C4-2B (cell line): Measurements from ENCODE around the gene ACVR1B.

Experiments
- H3K27ac ChIP-seq: fragments of 450-650 bp; 2 replicates; pipeline ENCODE4 v1.5.1; 2017
- ZFX ChIP-seq: fragments of 450-650 bp; IDR thresholded peaks from 2 replicates; pipeline ENCODE4 v1.6.1; 2017
- TF ChIP-seq, protein P1 (sequence below): fragments of 450-650 bp; conservative IDR thresholded peaks from 2 replicates; pipeline ENCODE4 v1.5.1; 2017; ENCODE audit warnings: mild to moderate bottlenecking

Gene ACVR1B

GRCh38 chr12:52007158-52007921 is 55.8 kb downstream of the ACVR1B start:
- no peak overlapping the region for H3K27ac ChIP-seq

DNA sequence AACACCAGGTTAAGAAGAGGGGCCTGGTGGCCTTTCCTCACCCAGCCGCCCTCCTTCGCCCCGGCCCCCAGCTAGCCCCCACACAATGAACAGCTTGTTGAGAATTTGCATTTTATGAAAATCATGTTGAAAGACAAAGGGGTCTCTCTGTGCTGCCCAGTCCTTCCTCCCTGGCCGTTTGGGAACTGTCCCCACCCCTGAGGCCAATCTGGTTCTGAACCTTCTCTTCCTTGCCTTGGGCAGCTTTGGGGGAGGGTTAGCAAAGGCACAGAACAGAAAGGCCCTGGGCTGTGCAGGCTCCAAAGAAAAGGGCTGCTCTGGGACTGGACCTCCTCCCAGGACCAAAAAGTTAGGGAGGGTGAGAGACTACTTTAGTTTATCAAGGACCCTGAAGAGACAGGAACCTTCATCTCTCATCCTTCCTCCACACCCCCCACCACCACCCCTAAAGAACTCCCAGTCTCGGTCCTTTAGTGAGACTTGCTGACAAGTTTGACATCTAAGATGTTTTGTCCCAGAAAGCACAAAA is 56.5 kb downstream of the ACVR1B start:
- TF ChIP-seq ZFX, result no peak
- TF ChIP-seq, protein P1, sequence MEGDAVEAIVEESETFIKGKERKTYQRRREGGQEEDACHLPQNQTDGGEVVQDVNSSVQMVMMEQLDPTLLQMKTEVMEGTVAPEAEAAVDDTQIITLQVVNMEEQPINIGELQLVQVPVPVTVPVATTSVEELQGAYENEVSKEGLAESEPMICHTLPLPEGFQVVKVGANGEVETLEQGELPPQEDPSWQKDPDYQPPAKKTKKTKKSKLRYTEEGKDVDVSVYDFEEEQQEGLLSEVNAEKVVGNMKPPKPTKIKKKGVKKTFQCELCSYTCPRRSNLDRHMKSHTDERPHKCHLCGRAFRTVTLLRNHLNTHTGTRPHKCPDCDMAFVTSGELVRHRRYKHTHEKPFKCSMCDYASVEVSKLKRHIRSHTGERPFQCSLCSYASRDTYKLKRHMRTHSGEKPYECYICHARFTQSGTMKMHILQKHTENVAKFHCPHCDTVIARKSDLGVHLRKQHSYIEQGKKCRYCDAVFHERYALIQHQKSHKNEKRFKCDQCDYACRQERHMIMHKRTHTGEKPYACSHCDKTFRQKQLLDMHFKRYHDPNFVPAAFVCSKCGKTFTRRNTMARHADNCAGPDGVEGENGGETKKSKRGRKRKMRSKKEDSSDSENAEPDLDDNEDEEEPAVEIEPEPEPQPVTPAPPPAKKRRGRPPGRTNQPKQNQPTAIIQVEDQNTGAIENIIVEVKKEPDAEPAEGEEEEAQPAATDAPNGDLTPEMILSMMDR, result no peak
- no peak overlapping the region for H3K27ac ChIP-seq

More at GRCh38 chr12:52007158-52007921, 55.8 kb downstream of the ACVR1B start:
- TF ChIP-seq, protein P1, result no peak

DNA sequence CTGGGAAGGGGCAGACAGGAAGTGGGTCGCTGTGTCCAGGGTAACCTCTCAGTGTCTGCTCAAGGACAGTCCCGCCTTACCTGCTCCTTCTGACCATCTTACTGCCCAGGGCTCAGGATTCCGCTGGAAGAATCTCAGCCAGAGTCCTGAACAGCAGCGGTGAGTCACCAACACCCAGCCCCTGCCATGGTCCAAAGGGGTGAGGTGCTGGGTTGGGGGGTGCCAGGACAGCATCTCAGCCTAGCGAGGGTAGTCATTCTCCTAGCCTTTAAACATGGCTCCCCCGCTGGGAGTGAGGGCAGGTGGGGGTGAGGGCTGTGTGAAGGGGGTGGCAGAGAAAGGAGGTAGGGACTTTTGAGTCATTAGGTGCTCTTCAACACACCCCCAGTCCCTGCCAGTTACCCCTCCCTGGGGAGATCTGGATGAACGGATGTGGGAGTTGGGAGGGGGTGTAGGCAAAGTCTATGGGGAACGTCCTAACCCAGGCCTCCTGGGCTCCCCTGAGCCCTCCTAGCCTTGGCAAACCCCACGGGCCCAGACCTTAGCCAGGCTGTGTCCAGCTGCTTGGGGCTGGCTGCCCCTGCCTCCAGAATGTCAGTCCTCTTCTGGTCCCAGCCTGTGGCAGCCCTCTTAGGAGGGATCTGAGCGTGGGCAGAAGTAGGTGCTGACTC is 57.7 kb downstream of the ACVR1B start:
- H3K27ac ChIP-seq, result peak overlapping the region; percentile 20; the same call in 1 of the 2 replicates
- TF ChIP-seq, protein P1, result no peak
- TF ChIP-seq ZFX, result no peak

DNA sequence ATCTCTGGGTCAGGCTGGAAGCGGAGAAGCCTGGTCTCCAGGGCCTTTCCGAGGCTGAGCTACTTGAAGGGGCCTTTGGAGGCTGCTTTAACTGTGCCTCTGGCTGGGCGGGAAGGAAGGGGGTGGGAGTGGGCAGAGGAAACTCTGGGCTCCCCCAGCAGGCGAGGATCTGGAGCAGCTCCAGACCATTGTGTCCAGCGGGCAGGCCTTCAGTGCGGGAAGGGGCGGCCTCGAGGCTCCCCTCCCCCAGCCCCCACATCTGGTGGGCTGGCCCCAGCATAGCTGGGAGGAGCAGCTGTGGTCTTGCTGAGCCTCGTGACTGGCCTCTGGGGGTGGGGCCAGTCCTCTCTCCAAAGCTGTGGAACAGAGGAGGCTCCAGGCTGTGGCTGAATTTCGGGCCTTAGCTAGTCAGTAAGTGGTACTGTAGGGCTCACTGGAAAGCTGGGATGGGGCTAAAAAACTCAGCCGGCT is 58.7 kb downstream of the ACVR1B start:
- no peak for TF ChIP-seq ZFX
- TF ChIP-seq, protein P1, result no peak
- H3K27ac ChIP-seq, result peak overlapping the region; percentile 20; the same call in 1 of the 2 replicates

DNA sequence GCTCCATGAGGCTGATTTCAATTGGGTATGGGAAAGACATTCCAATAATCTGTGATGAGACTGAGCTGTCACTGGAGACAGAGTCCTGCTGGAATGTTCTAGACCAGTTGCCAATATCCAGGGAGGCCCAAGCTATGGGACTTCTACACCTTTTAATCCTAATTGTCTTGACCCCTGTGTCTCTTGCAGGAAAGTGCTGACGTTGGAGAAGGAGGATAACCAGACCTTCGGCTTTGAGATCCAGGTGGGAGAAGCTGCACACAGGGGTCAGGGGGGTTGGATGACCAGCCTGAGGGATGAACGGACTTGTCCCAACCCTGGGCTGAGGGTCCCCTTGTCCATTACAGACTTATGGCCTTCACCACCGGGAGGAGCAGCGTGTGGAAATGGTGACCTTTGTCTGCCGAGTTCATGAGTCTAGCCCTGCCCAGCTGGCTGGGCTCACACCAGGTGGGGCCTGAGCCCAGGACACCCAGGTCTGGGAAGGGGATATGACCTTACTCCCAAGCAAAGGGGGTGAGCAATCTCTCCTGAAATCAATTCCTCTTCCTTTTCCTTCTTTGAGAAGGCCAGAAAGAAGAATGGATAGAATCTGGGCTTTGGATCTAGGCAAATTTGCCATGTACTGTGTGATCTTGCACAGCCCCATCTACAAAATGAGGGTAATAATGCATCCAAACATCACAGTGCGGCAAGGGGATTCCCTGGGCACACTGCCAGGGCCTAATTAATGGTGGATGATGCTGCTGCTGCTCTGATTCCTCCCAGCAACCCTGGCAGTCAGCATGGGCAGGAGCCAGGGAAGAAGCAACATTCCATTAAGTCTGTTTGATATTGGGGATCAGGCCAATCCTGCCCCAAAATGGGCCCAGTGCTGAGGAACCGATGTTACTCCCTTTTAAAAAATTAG is 59.4 kb downstream of the ACVR1B start:
- H3K27ac ChIP-seq, result no peak overlapping the region; the same call in 1 of the 2 replicates

DNA sequence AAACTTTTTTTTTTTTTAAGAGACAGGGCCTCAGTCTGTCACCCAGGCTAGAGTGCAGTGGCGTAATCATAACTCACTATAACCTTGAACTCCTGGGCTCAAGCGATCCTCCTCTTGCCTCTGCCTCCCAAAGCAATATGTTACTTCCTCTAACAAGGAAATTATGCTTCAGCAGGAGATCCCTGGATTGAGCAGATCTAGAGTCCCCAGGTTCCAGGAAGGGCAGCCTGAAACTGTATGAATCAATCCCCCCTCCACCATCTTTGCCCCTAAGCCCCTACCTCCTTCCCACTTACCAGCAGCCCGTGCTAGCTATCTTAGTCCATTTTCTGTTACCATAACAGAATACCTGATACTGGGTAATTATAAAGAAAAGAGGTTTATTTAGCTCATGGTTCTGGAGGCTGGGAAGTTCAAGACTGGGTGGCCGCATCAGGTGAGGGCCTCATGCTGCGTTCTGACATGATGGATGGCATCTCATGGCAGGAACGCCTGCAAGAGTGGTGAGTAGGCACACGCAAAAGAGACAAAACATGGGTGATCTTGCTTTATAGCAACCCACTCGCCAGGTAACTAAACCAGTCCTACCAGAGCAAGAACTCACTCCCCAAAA is 60.2 kb downstream of the ACVR1B start:
- TF ChIP-seq ZFX, result no peak
- TF ChIP-seq, protein P1, result no peak
- no peak overlapping the region for H3K27ac ChIP-seq

More for the DNA sequence above, 59.4 kb downstream of the ACVR1B start:
- TF ChIP-seq, protein P1, result no peak
- TF ChIP-seq ZFX, result no peak
